Right lobe of liver (tissue), 6 donors: ENCODE data around the gene CORO2A. TPM values are rescaled to one million over a fixed set of nuclear protein-coding genes. Genes with fewer than 3 reads are reported as not detected.
A peak's percentile ranks its signal among the peaks of the same experiment; 100 is the strongest.

ENCODE experiments used
- ATAC-seq, 4 donors: fragments of 200-7000 bp; cut with Tn5 transposase; one replicate each; pipeline ENCODE4 v1.9.1; 2020; ENCODE audit warnings: mild to moderate bottlenecking in 4 of 4, moderate library complexity in 4 of 4
- DNase-seq, 3 donors: peaks; one replicate each; pipeline ENCODE4 v3.0.0-alpha.2; 2020
- H3K27ac ChIP-seq, 3 donors: fragments of 200-600 bp; one replicate each; pipeline ENCODE4 v1.8.0; 2022
- H3K27me3 ChIP-seq, 2 donors: fragments of 200-600 bp; one replicate each; pipeline ENCODE4 v1.8.0; 2022
- H3K36me3 ChIP-seq, 4 donors: fragments of 200-600 bp; sonication (generic) in 1 of 4; one replicate each; pipeline versions ENCODE4 v1.5.1 to v1.8.0; 2017 to 2022; ENCODE audit warnings: control low read depth in 1 of 4
- H3K4me1 ChIP-seq, 4 donors: fragments of 200-600 bp; sonication (generic) in 1 of 4; one replicate each; pipeline versions ENCODE4 v1.5.1 to v1.8.0; 2017 to 2022; ENCODE audit warnings: control low read depth in 1 of 4
- H3K4me3 ChIP-seq, 3 donors: fragments of 200-600 bp; one replicate each; pipeline ENCODE4 v1.8.0; 2022
- H3K9me3 ChIP-seq, 4 donors: fragments of 200-600 bp; sonication (generic) in 1 of 4; one replicate each; pipeline versions ENCODE4 v1.5.1 to v1.8.0; 2017 to 2022; ENCODE audit warnings: control low read depth in 1 of 4
- CTCF ChIP-seq, 4 donors: fragments of 200-600 bp in 3 of 4; fragments of 450-650 bp in 1 of 4; IDR thresholded peaks; one replicate each; pipeline versions ENCODE4 v1.5.1 to v1.8.0; 2016 to 2022; ENCODE audit warnings: antibody characterized with exemption in 4 of 4, mild to moderate bottlenecking in 2 of 4
- POLR2A ChIP-seq: fragments of 450-650 bp; IDR thresholded peaks from one replicate; pipeline ENCODE4 v1.6.1; 2017; ENCODE audit warnings: antibody characterized with exemption, mild to moderate bottlenecking
- WGBS: methylation state at CpG from one replicate; pipeline ENCODE4 v1.1.6; 2018; ENCODE audit warnings: low coverage, low lambda C conversion rate; ENCODE audit not compliant: insufficient coverage; ENCODE audit errors: missing lambda C conversion rate; 5-methylcytosine and 5-hydroxymethylcytosine counted together
- intact Hi-C, 2 donors: fragments of 100-400 bp; cut with DNase I; formaldehyde crosslinking; loops; one replicate each; pipeline versions ENCODE4 v1.11.2 to v1.14.1; 2022
- total RNA-seq, 6 experiments: library from RNA; depleted of rRNA in 2 of 6; stranded (reverse); fragments of >200 nt in 2 of 6; fragmentation: NEBNext Ultra II Directional in 3 of 6; extraction: Animal tissue kit (Norgen Biotek cat#: 25700) in 3 of 6; gene quantifications; one replicate each; pipeline versions ENCODE4 v1.1.0 to v1.2.4, GENCODE V29; 2016 to 2023
- donor health status: DM: no; HTN: yes; CAD: no.
- donor health status: DM: no; HTN: no; CAD: no.
- donor health status: DM: no; HTN: no; CAD: no.
- donor health status: DM: no; HTN: yes; CAD: no.
- donor health status: DM: no; HTN: yes; CAD: no.

CORO2A gene
- total RNA-seq, 6 experiments from 2014 or later: 0.67 to 6.2 (median 3.3) TPM

- peaks cover 0 to 66% (median 34%) of the 10 kb centered on the region in 4 donors for H3K4me1 ChIP-seq
- H3K27me3 ChIP-seq: no peaks in the 10 kb centered on the region
- H3K36me3 ChIP-seq: peaks cover 0 to 8% (median 0%) of the 10 kb centered on the region in 4 donors
- WGBS: 36% methylated on average over 5 of the region's 10 CpGs
- peak overlapping the region in 1 of 3 donors; percentile 2 for H3K4me3 ChIP-seq
- intact Hi-C loops: loop anchor here in 1 of 2 donors (10.0 kb wide), 1 partner anchor 154 kb away; no protein-coding TSS in a partner anchor
- TF ChIP-seq POLR2A (peak; percentile 62), CTCF (IDR thresholded peaks at IDR 0.05) (no peak)
- peak; percentile 65 to 81 (median 73) for ATAC-seq
- peak overlapping the region; percentile 92 to 100 (median 95) for H3K27ac ChIP-seq
- no peaks in the 10 kb centered on the region for H3K9me3 ChIP-seq
- peak; percentile 46 to 86 (median 79) for DNase-seq
These were observed 36.1 kb upstream of the CORO2A start for GRCh38 chr9:98228392-98229089.

- Histone ChIP-seq H3K4me1 (peaks cover 0 to 66% (median 34%) of the 10 kb centered on the region in 4 donors), H3K36me3 (peaks cover 0 to 4% (median 0%) of the 10 kb centered on the region in 4 donors), H3K4me3 (no peak overlapping the region), H3K27me3 (no peaks in the 10 kb centered on the region), H3K9me3 (no peaks in the 10 kb centered on the region), H3K27ac (peak overlapping the region; percentile 92 to 100 (median 95))
- peak in 2 of 3 donors; percentile 69 to 72 for DNase-seq
- intact Hi-C loops: loop anchor here in 1 of 2 donors (10.0 kb wide), 1 partner anchor 153 kb away; no protein-coding TSS in a partner anchor
- TF ChIP-seq CTCF (IDR thresholded peaks at IDR 0.05) (no peak), POLR2A (no peak)
- WGBS: 23% methylated on average over 6 of the region's 7 CpGs
- ATAC-seq: peak; percentile 22 to 57 (median 56)
These were observed 35.4 kb upstream of the CORO2A start for GRCh38 chr9:98227883-98228282.

- ATAC-seq: no peak
- no peak for TF ChIP-seq CTCF (IDR thresholded peaks at IDR 0.05)
- TF ChIP-seq POLR2A: no peak
- H3K36me3 ChIP-seq: no peaks in the 10 kb centered on the region
These were observed 34.5 kb upstream of the CORO2A start for GRCh38 chr9:98226957-98227356.

GRCh38 chr9:98226516-98226915 is 34.1 kb upstream of the CORO2A start:
- DNase-seq: peak in 1 of 3 donors; percentile 70
- ATAC-seq: peak; percentile 33 to 62 (median 51)
- intact Hi-C loops: loop anchor here in 1 of 2 donors (10.0 kb wide), 1 partner anchor 152 kb away; no protein-coding TSS in a partner anchor
- Histone ChIP-seq H3K9me3 (no peaks in the 10 kb centered on the region), H3K4me1 (peaks cover 0 to 66% (median 34%) of the 10 kb centered on the region in 4 donors), H3K27ac (peak overlapping the region; percentile 92 to 100 (median 95)), H3K27me3 (no peaks in the 10 kb centered on the region), H3K36me3 (no peaks in the 10 kb centered on the region), H3K4me3 (no peak overlapping the region)
- 54% methylated on average over 1 of the region's 1 CpG for WGBS
- no peak for TF ChIP-seq POLR2A
- TF ChIP-seq CTCF (IDR thresholded peaks at IDR 0.05): no peak

More at GRCh38 chr9:98226957-98227356, 34.5 kb upstream of the CORO2A start:
- intact Hi-C loops: loop anchor here in 1 of 2 donors (10.0 kb wide), 1 partner anchor 152 kb away; no protein-coding TSS in a partner anchor
- Histone ChIP-seq H3K9me3 (no peaks in the 10 kb centered on the region), H3K4me3 (no peak overlapping the region), H3K27ac (peak overlapping the region; percentile 92 to 100 (median 95)), H3K4me1 (peaks cover 0 to 66% (median 34%) of the 10 kb centered on the region in 4 donors), H3K27me3 (no peaks in the 10 kb centered on the region)
- WGBS: 43% methylated on average over 4 of the region's 4 CpGs
- no peak for DNase-seq
